Measurements from ENCODE around the gene STAT3.
"Not testable (repeated sequence)": the region's sequence is repeated elsewhere in the genome, so short reads cannot be mapped to it uniquely, and the experiment has no call there.

The STAT3 gene

GRCh38 chr17:42346481-42346880 lies 41.8 kb downstream of the STAT3 start:
- DNase-seq (ENCODE audit: low spot score): no peak

GRCh38 chr17:42345396-42346073 lies 42.7 kb downstream of the STAT3 start:
- no peak for DNase-seq (ENCODE audit: low spot score)

GRCh38 chr17:42342242-42343008 lies 45.8 kb downstream of the STAT3 start:
- peak; percentile 18 for DNase-seq (ENCODE audit: low spot score)

- no peak for DNase-seq (ENCODE audit: low spot score)
Observed at GRCh38 chr17:42341568-42341967, 46.7 kb downstream of the STAT3 start.

- no peak for DNase-seq (ENCODE audit: low spot score)
Observed at GRCh38 chr17:42340691-42341127, 47.5 kb downstream of the STAT3 start.

GRCh38 chr17:42339221-42339620 lies 49.0 kb downstream of the STAT3 start:
- no peak for DNase-seq (ENCODE audit: low spot score)

GRCh38 chr17:42338427-42338985 lies 49.7 kb downstream of the STAT3 start:
- DNase-seq (ENCODE audit: low spot score): no peak

- DNase-seq (ENCODE audit: low spot score): peak; percentile 76
Observed at GRCh38 chr17:42337442-42337841, 50.8 kb downstream of the STAT3 start.

GRCh38 chr17:42334677-42335076 lies 53.6 kb downstream of the STAT3 start:
- no peak for DNase-seq (ENCODE audit: low spot score)

GRCh38 chr17:42333053-42333452 lies 55.2 kb downstream of the STAT3 start:
- no peak for DNase-seq (ENCODE audit: low spot score)

- no peak for DNase-seq (ENCODE audit: low spot score)
Observed at GRCh38 chr17:42329025-42329976, 58.9 kb downstream of the STAT3 start.

- DNase-seq (ENCODE audit: low spot score): no peak
Observed at GRCh38 chr17:42325026-42325425, 63.2 kb downstream of the STAT3 start.

GRCh38 chr17:42323268-42323773 lies 64.9 kb downstream of the STAT3 start:
- no peak for DNase-seq (ENCODE audit: low spot score)

- peak; percentile 94 for DNase-seq (ENCODE audit: low spot score)
Observed at GRCh38 chr17:42322382-42323267, 65.6 kb downstream of the STAT3 start.

- DNase-seq (ENCODE audit: low spot score): no peak
Observed at GRCh38 chr17:42321555-42321954, 66.7 kb downstream of the STAT3 start.

- not testable (repeated sequence) for DNase-seq (ENCODE audit: low spot score)
Observed at GRCh38 chr17:42317967-42318366, 70.3 kb downstream of the STAT3 start.

GRCh38 chr17:42317266-42317845 lies 70.9 kb downstream of the STAT3 start:
- DNase-seq (ENCODE audit: low spot score): no peak

- DNase-seq (ENCODE audit: low spot score): no peak
Observed at GRCh38 chr17:42316755-42317154, 71.5 kb downstream of the STAT3 start.

- DNase-seq (ENCODE audit: low spot score): peak; percentile 34
Observed at GRCh38 chr17:42315402-42316156, 72.7 kb downstream of the STAT3 start.

All from CD4-positive, alpha-beta T cell treated with Interleukin-6 at 100 ng/mL for 8 hours (primary cell).